Erythroblast (primary cell): ENCODE measurements around the gene CA12.

ENCODE experiments used
- GATA1 ChIP-seq: IDR thresholded peaks from 2 replicates; pipeline ENCODE4 v1.6.1; 2011; ENCODE audit warnings: low read depth, mild to moderate bottlenecking, control low read depth, low read length, moderate library complexity
- POLR2A ChIP-seq: IDR thresholded peaks from 2 replicates; pipeline ENCODE4 v1.6.1; 2011; ENCODE audit warnings: mild to moderate bottlenecking, low read length

DNA sequence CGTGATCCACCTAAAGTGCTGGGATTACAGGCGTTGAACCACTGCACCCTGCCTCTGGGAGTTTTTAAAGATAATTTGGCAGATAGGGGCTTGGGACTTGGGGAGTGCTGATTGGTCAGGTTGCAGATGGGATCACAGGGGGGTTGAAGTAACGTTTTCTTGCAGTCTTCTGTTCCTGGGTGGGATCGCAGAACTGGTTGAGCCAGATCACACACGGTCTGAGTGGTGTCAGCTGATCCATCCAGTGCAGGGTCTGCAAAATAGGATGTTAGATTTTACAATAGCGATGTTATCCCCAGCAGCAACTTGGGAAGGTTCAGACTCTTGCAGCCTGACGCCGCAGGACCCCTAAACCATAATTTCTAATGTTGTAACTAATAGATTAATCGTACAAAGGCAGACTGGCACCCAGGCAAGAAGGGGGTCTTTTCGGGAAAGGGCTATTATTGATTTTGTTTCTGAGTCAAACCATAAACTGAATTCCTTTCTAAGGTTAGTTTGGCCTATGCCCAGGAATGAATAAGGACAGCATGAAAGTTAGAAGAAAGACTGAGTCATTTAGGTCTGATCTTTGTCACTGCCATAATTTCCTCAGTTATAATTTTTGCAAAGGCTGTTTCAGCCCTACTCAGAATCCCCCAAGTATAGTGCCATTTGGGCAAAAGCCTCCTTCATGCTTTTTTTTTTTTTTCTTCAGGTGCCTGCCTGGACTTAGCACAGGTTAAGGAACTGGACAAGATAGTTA is 1.5 kb upstream of the CA12 start:
- TF ChIP-seq POLR2A (no peak), GATA1 (no peak)
